ENCODE measurements around the gene PRR5L. TPM values are rescaled to one million over a fixed set of nuclear protein-coding genes. Genes with fewer than 3 reads are reported as not detected.

The PRR5L gene
- total RNA-seq, 1 donor from 2014 or later = 6.7 TPM

DNA sequence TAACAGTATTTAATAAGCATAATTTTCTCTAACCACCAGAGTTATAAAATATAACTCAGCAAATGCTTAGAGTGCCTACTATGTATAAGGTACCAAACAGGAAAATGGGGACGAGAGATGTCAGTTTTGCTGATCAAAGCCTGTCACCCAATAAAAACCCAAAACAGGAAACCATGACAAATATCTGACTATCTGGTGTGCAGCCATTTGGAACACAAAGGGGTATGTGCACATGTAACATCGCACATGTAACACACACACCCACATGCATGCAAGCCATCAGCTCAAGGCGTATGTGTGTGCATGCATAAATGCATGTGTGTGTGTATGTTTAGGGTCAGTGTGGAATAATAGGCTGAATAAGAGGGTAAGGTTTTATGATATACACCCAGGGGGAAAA lies 64.2 kb downstream of the PRR5L start:
- Mint-ChIP-seq H3K4me3 (no peak overlapping the region), H3K27ac (no peak overlapping the region), H3K27me3 (ENCODE audit: low read depth) (no peaks in the 10 kb centered on the region), H3K9me3 (no peaks in the 10 kb centered on the region), H3K36me3 (no peaks in the 10 kb centered on the region), H3K4me1 (peaks cover 39% of the 10 kb centered on the region)
- no peak for DNase-seq (ENCODE audit: low spot score in 2 of 2, unreplicated experiment in 2 of 2)
- no peak for TF ChIP-seq CTCF (IDR thresholded peaks at IDR 0.05; ENCODE audit: unreplicated experiment)

DNA sequence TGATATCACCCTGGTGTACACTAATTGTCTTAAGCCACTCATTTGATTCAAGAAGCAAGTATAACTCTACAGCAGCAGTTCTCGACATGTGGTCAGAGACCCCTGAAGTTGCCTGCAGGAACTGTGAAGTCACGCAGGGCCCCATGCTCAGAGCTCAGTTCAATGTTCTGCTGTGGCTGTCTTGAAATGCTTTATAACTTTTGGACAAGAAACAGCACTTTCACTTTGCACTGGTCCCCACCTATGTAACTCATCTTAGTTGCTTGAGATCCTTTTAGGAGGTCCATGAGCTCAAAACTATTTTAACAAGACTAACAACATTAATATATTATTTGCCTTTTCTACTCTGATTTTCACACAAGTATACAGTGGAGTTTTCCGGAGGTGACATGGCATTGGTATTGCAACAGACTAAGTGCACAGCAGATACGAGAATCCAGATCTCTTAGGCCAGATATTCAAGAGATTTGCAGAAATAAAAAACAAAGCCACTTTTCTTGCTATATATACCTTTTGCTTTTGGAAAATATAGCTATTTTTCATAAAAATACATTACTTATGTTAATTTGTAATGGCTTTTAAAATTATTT lies 64.8 kb downstream of the PRR5L start:
- no peak overlapping the region for H3K4me3 Mint-ChIP-seq
- H3K27ac Mint-ChIP-seq = peak overlapping the region; percentile 62
- no peak for DNase-seq (ENCODE audit: low spot score in 2 of 2, unreplicated experiment in 2 of 2)
- peaks cover 39% of the 10 kb centered on the region for H3K4me1 Mint-ChIP-seq
- no peaks in the 10 kb centered on the region for H3K36me3 Mint-ChIP-seq
- no peaks in the 10 kb centered on the region for H3K27me3 Mint-ChIP-seq (ENCODE audit: low read depth)
- no peak for TF ChIP-seq CTCF (IDR thresholded peaks at IDR 0.05; ENCODE audit: unreplicated experiment)
- H3K9me3 Mint-ChIP-seq = no peaks in the 10 kb centered on the region

- Mint-ChIP-seq H3K4me3 (peak overlapping the region; percentile 58), H3K27ac (peak overlapping the region; percentile 93)
- no peak for TF ChIP-seq CTCF (IDR thresholded peaks at IDR 0.05; ENCODE audit: unreplicated experiment)
Measured at GRCh38 chr11:36361472-36361871, 65.4 kb downstream of the PRR5L start.

GRCh38 chr11:36361901-36362391 lies 65.9 kb downstream of the PRR5L start:
- no peak for DNase-seq (ENCODE audit: low spot score in 2 of 2, unreplicated experiment in 2 of 2)
- no peaks in the 10 kb centered on the region for H3K9me3 Mint-ChIP-seq
- TF ChIP-seq CTCF (IDR thresholded peaks at IDR 0.05; ENCODE audit: unreplicated experiment) = no peak
- peak overlapping the region; percentile 93 for H3K27ac Mint-ChIP-seq
- no peaks in the 10 kb centered on the region for H3K27me3 Mint-ChIP-seq (ENCODE audit: low read depth)
- H3K36me3 Mint-ChIP-seq = no peaks in the 10 kb centered on the region
- H3K4me3 Mint-ChIP-seq = peak overlapping the region; percentile 58
- peaks cover 39% of the 10 kb centered on the region for H3K4me1 Mint-ChIP-seq

More at GRCh38 chr11:36361472-36361871, 65.4 kb downstream of the PRR5L start:
- H3K9me3 Mint-ChIP-seq = no peaks in the 10 kb centered on the region
- peaks cover 39% of the 10 kb centered on the region for H3K4me1 Mint-ChIP-seq
- H3K27me3 Mint-ChIP-seq (ENCODE audit: low read depth) = no peaks in the 10 kb centered on the region
- DNase-seq (ENCODE audit: low spot score in 2 of 2, unreplicated experiment in 2 of 2) = no peak
- no peaks in the 10 kb centered on the region for H3K36me3 Mint-ChIP-seq

DNA sequence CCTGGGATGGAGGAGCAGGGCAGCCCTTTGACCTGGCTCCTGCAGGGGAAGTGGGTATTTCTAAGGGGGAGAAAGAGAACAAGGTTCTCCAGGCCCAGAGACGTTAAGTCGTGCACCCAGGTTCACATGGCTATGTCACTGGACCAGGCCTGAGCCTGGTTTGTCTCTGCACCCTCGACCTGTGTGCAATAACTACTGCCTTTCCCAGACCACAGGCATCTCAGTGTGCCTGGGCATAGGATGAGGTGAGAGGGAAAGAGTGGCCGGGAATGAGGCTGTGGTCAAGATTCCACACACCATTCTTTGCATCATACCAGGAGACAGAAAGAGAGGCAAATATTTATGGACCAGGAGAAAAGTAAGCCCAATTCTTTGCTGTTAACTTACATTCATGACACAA lies 66.8 kb downstream of the PRR5L start:
- Mint-ChIP-seq H3K9me3 (no peaks in the 10 kb centered on the region), H3K27me3 (ENCODE audit: low read depth) (no peaks in the 10 kb centered on the region), H3K27ac (peak overlapping the region; percentile 53), H3K4me1 (peaks cover 42% of the 10 kb centered on the region), H3K36me3 (no peaks in the 10 kb centered on the region), H3K4me3 (no peak overlapping the region)
- no peak for DNase-seq (ENCODE audit: low spot score in 2 of 2, unreplicated experiment in 2 of 2)
- no peak for TF ChIP-seq CTCF (IDR thresholded peaks at IDR 0.05; ENCODE audit: unreplicated experiment)

All from mesothelial cell of epicardium (in vitro differentiated cells).